Brain microvascular endothelial cell (primary cell): ENCODE data around the gene SLC22A9.
"Not testable (repeated sequence)": the region's sequence is repeated elsewhere in the genome, so short reads cannot be mapped to it uniquely, and the experiment has no call there.

Experiments used
- DNase-seq: peaks from one replicate; pipeline ENCODE4 v3.0.0-alpha.2; 2020
- H3K27ac ChIP-seq: fragments of 250-450 bp; sonication (Bioruptor Pico); 2 replicates; pipeline ENCODE4 v1.5.1; 2020; ENCODE audit warnings: mild to moderate bottlenecking, moderate library complexity
- H3K27me3 ChIP-seq: fragments of 250-450 bp; sonication (Bioruptor Pico); replicated peaks from 2 replicates; pipeline ENCODE4 v1.5.1; 2020; ENCODE audit warnings: mild to moderate bottlenecking
- H3K36me3 ChIP-seq: fragments of 250-450 bp; sonication (Bioruptor Pico); replicated peaks from 2 replicates; pipeline ENCODE4 v1.5.1; 2020; ENCODE audit warnings: mild to moderate bottlenecking
- H3K4me3 ChIP-seq: 2 replicates; pipeline ENCODE4 v1.5.1; 2011; ENCODE audit warnings: low read depth, mild to moderate bottlenecking, control low read depth, low read length, moderate library complexity
- CTCF ChIP-seq: IDR thresholded peaks from 2 replicates; pipeline ENCODE4 v1.5.1; 2011; ENCODE audit warnings: low read depth, mild to moderate bottlenecking, moderate library complexity, low read length, control low read depth, inconsistent platforms; ENCODE audit errors: missing control alignments
- in situ Hi-C: cut with HindIII; loops from 2 replicates; pipeline ENCODE4 v1.10.0; 2017; ENCODE audit warnings: low sequenced_read_pairs, low pct_ligation_motif_present

SLC22A9 gene

GRCh38 chr11:63404161-63404935 lies 34.8 kb downstream of the SLC22A9 start:
- Histone ChIP-seq H3K4me3 (no peak overlapping the region), H3K27me3 (no peaks in the 10 kb centered on the region), H3K27ac (no peak overlapping the region), H3K36me3 (no peaks in the 10 kb centered on the region)
- no peak for TF ChIP-seq CTCF
- DNase-seq, result no peak
- in situ Hi-C loops, result no loop called here

GRCh38 chr11:63405114-63405513 lies 35.5 kb downstream of the SLC22A9 start:
- TF ChIP-seq CTCF, result no peak
- no peak for DNase-seq
- H3K4me3 ChIP-seq, result no peak overlapping the region
- in situ Hi-C loops, result no loop called here
- H3K27me3 ChIP-seq, result no peaks in the 10 kb centered on the region
- H3K36me3 ChIP-seq, result no peaks in the 10 kb centered on the region
- H3K27ac ChIP-seq, result no peak overlapping the region

- no peaks in the 10 kb centered on the region for H3K27me3 ChIP-seq
- TF ChIP-seq CTCF, result no peak
- no peak for DNase-seq
- no peak overlapping the region for H3K4me3 ChIP-seq
- no peak overlapping the region for H3K27ac ChIP-seq
- H3K36me3 ChIP-seq, result no peaks in the 10 kb centered on the region
- in situ Hi-C loops, result no loop called here
Observed at GRCh38 chr11:63406458-63406857, 36.9 kb downstream of the SLC22A9 start.

GRCh38 chr11:63417174-63417852 lies 47.7 kb downstream of the SLC22A9 start:
- H3K36me3 ChIP-seq, result no peaks in the 10 kb centered on the region
- TF ChIP-seq CTCF, result no peak
- DNase-seq, result no peak
- H3K4me3 ChIP-seq, result no peak overlapping the region
- H3K27ac ChIP-seq, result no peak overlapping the region
- H3K27me3 ChIP-seq, result peaks cover 2% of the 10 kb centered on the region
- in situ Hi-C loops, result no loop called here

GRCh38 chr11:63427971-63428508 lies 58.5 kb downstream of the SLC22A9 start:
- no peak overlapping the region for H3K27ac ChIP-seq
- in situ Hi-C loops, result no loop called here

GRCh38 chr11:63430731-63431130 lies 61.1 kb downstream of the SLC22A9 start:
- H3K4me3 ChIP-seq, DNase-seq, H3K27me3 ChIP-seq, H3K27ac ChIP-seq, H3K36me3 ChIP-seq, in situ Hi-C loops: not testable (repeated sequence)

More at GRCh38 chr11:63427971-63428508, 58.5 kb downstream of the SLC22A9 start:
- Histone ChIP-seq H3K36me3 (no peaks in the 10 kb centered on the region), H3K27me3 (peaks cover 6% of the 10 kb centered on the region), H3K4me3 (no peak overlapping the region)
- DNase-seq, result no peak
- no peak for TF ChIP-seq CTCF

GRCh38 chr11:63435351-63435750 lies 65.8 kb downstream of the SLC22A9 start:
- DNase-seq, H3K36me3 ChIP-seq, H3K27me3 ChIP-seq, H3K27ac ChIP-seq, H3K4me3 ChIP-seq, in situ Hi-C loops: not testable (repeated sequence)

GRCh38 chr11:63435831-63436230 lies 66.2 kb downstream of the SLC22A9 start:
- in situ Hi-C loops, H3K27me3 ChIP-seq, H3K36me3 ChIP-seq, H3K4me3 ChIP-seq, DNase-seq, H3K27ac ChIP-seq: not testable (repeated sequence)
